A204.1 (cell line): ENCODE data around the gene ASPHD1.
"Not testable (repeated sequence)": the region's sequence is repeated elsewhere in the genome, so short reads cannot be mapped to it uniquely, and the experiment has no call there.

Source experiments
- FAIRE-seq: peaks from 2 replicates; lab custom pipeline; 2012; peaks lifted over from hg19 to GRCh38; lab: Jason Lieb, UNC

The ASPHD1 gene, protein sequence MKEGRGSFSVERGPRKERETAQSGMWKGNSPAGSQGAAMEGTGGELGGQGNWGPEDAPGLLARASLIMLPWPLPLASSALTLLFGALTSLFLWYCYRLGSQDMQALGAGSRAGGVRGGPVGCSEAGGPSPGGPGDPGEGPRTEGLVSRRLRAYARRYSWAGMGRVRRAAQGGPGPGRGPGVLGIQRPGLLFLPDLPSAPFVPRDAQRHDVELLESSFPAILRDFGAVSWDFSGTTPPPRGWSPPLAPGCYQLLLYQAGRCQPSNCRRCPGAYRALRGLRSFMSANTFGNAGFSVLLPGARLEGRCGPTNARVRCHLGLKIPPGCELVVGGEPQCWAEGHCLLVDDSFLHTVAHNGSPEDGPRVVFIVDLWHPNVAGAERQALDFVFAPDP

DNA sequence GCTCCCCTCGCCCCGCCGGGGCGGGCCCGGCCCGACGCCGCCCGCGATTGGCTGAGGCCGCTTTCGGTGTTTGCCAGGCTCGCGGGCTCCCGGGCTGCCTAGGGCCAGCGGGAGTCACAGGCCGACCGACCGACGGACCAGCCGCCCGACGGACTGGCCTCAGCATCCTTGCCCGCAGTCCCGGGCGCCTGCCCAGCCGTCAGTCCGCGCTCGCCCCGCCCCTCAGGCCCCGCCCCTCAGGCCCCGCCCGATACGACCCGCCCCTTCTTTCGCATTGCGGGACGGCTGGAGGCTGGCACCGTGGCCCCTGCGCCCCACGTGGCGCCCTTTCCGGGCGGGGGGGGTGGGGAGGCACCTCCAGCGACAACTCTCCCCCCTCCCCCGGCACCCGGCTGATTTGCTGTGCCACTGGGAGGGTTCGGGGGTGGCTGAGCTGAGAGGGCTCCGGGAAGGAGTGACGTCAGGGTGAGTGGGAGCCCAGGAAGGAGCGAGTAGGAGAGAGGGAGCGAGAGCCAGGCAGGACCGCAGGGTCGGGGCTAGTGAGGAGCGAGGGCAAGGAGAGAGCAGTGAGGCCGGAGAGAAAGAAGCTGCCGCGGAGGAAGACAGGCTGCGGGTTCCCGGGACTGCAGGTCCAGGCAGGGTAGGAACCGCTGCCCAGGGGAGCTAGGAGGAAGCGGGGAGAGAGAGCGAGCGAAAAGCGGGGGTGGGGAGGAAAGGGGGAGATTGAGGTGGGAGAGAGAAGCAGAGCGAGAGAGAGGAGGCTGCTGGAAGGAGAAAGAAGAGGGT is at the start of gene ASPHD1:
TSS of gene ASPHD1 (plus strand) at position 387 of the 786 bp plus-strand sequence. CDS start 484 bp downstream, outside the sequence.
- no peak for FAIRE-seq

GRCh38 chr16:29850998-29851397 is 49.3 kb upstream of the ASPHD1 start:
- FAIRE-seq: no peak

DNA sequence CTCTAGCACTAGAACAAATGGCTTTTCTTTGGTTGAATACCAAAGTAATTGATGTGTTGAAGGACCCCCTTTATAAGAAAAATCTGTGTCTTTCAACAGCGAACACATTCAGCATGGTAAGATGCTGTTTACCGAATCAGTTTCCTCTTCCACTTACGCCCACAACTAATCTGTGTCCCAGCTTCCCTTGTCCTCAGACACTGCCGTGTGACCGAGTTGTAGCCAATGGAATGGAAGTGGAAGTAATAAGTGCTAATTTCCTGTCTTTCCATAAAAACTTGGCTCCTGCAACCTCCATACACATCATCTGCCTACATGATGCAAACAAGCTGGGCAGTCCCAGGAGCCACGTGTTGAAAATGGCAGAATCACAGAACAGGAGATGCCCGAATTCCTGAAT is 47.6 kb upstream of the ASPHD1 start:
- no peak for FAIRE-seq

DNA sequence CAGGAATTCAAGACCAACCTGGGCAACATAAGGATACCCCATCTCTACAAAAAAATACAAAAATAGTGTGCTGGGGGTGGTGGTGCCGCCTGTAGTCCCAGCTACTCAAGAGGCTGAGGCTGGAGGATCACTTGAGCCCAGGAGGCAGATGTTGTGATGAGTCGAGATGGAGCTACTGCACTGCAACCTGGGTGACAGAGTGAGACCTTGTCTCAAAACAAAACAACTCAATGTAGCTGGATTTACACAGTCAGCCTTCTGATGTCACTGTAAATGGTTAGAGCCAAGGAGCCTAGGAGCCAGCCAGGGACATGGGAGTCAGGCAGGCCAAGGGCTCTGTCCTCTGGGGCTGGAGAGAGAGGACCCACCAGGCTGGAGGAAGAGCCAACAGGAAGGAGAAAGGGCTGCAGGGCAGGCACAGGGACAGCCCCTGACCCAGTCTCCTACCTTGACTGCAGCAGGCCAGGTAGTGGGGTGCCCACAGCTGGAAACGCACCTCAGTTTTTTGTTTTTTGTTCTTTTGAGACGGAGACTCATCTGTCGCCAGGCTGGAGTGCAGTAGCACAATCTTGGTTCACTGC is 45.7 kb upstream of the ASPHD1 start:
- FAIRE-seq: no peak

DNA sequence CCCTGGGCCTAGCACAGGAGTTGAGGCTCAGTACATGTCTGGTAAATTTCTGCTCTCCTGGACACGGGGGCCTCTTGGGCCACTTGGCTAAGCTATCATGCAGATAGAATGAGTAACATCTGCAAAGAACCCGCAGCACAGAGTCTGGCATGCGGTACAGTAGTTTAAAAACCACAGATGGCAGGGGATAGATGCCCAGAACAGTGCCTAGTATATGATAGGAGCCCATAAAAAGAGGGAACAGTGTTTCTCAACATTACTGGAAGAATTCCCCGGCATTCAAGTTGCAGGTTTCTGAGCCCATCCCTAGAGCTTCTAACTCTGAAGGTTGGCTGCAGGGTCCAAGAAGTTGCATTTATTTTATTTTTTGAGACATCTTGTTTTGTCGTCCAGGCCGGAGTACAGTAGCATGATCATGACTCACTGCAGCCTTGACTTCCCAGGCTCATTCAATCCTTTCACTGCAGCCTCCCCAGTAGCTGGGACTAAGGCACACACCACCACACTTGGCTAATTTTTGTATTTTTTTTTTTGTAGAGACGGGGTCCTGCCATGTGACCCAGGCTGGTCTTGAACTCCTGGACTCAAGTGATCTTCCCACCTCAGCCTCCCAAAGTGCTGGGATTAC is 43.0 kb upstream of the ASPHD1 start:
- FAIRE-seq: no peak

DNA sequence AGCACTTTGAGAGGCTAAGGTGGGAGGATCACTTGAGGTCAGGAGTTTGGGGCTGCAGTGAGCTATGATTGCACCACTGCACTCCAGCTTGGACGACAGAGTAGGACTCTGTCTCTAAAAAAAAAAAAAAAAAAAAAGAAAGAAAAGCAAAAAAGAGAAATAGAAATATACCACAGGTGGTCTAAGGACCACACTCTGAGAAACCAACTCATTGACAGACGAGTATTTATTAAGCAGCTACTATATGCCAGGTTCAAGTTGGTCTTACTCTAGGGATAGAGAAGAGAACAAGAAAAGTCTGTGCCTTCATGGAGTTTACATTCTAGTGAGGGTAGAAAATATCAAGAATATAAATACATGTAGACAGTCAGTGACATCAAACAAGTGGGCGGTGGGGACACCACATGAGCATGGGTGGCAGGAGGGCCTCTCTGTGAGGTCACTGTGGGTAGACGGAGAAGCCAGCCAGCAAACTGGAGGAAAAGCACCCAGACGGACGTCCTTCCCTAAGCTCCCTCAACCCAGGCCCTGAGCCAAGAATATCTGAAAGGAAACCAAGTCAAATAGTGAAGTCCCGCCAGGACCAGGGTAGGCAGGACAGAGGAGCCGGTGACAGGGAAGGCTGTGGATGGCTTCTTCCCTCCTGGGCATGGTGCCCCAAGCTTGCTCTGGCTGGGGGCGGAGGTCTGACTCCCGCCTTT is 42.0 kb upstream of the ASPHD1 start:
- no peak for FAIRE-seq

DNA sequence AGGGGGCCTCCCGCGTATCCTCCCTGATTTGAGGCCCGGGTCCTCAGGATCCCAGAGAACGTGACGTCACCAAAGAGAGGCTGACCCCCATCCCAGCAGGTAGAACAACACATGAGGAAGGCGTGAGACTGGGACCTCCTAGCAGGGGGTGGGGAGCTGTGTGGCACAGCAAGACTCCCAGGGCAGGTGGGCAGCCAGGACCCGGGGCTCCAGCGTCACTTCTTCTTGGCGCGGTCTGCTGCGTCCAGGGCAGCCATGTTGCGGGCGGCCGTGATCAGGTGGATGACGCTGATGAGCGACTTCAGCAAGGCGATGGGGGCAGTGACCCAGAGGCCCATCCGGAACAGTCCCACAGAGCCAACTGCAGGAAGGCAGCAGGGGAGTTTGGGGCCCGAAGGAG is 41.3 kb upstream of the ASPHD1 start:
- no peak for FAIRE-seq

DNA sequence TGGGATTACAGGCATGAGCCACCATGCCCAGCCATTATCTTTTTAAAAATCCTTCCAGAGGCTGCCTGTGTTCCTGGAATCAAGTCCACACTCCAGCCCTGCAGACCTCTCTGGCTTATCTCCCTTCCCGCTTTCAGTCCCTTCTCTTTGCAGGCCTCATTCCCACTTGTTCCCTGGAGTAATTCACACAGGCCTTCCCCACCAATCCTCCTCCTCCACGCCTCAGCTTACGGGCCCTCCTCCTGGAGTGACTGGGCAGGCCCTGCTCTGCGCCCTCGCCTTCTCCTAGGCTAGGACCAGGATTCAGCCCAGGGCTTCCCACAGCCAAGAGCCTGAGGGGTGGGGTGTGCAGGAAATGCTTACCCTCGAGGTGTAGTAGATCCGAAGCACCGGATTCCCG is 40.1 kb upstream of the ASPHD1 start:
- no peak for FAIRE-seq

DNA sequence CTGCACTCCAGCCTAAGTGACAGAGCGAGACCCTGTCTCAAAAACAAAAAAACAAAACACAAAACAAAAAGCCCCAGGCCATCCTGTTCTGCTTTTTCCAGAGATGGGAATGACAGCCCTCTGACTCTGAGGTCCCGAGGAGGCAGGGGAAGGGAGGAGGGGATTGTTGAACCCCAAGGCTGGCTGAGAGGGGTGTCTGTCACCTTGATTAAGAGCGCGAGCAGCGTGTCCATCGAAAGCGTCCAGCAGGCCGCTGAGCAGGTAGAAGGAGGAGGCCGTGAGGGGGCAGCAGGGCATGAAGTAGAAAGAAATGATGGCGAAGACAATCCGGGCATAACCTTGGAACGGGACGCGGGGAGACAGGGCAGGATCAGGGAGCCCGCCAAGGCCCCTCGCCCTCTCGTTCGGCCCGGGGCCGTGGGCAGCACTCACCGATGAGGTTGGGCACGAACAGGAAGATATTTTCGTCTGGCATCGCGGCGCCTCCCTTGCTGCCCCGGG is 37.9 kb upstream of the ASPHD1 start:
- FAIRE-seq: no peak

DNA sequence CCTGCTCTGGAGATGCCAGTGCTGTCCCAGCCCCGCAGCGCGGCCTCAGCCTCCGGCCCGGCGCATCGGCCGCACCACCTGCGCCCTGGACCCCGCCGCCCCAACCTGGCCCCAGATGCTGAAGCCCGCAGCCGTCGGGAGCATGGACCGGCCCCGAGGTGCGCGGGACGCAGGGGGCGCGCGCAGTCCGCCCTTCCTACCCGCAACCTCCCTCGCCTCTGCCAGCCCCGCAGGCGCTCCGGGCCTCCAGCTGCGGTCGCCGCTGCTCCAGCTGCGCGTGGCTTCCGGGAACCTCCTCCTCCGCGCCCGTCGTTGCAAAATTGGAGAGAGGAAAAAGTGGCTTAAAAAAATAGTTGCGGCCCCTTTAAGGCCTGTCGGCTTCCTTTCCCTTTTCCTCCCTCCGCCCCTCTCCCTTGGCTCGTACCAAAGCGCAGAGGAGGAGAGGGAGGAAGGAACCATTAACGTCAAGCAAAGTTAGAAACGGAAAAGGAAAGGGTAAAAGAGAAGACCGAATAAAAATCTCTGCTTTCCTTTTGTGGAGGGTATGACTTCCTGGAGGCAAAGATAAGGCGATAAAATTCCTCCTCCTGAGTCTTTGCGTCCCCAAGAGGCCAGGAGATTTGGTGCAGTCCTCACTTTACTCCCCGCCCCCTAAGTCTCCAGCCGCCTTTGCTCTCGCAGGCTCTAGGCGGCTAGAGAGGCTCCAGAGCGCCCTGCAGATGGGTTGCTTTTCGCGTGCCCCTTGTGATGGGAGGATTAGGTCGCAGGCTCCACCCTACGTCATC is 37.2 kb upstream of the ASPHD1 start, which contains the start of gene CDIPT:
TSS of gene CDIPT (minus strand) at position 343 of the 785 bp plus-strand sequence. CDS start 369 bp downstream, outside the sequence.
- FAIRE-seq: peak; percentile 84

- FAIRE-seq: no peak
These were observed 36.7 kb upstream of the ASPHD1 start for GRCh38 chr16:29863669-29863984.

DNA sequence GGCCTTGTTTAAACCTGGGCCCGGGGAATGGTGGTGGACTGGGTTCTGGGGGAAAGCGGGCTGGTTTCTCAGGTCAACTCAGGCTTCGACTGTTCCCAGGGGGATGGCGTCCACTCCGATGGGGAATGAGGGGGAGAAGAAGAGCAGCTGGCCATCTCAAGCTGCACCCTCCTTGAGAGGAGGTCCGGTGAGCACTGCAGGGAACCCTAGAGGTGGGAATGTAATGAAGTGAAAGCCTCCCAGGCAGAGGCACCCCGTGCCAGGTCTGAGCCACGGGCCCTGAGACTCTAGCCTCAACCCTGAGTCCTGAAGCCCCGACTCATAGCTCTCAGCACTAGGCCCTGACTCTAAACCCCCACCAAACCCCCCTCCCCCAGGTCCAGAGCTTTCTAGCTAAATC is 36.1 kb upstream of the ASPHD1 start:
- no peak for FAIRE-seq

DNA sequence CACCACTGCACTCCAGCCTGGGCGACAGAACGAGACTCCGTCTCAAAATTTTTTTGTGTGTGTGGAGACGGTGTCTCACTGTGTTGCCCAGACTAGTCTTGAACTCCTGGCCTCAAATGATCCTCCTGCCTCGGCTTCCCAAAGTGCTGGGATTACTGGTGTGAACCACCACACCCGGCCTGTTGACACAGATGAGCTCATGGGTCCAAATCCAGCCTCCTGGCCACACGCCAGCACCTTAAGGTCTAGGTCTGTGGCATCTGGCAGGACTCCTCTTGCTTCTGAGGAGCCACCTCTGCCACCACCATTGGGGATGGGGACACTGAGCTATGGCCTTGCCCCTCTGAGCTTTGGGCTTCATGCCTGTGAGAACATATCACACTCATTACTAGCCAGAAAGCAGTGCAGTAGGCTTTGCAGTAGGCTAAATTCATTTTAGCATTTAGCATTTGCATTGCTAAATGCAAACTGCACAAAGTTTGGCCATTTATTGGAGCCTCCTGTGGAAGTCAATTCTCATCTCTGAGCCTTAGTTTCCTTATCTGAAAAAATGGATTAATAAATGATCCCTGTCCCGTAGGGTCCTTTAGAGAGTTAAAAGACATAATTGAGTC is 31.8 kb upstream of the ASPHD1 start:
- no peak for FAIRE-seq

DNA sequence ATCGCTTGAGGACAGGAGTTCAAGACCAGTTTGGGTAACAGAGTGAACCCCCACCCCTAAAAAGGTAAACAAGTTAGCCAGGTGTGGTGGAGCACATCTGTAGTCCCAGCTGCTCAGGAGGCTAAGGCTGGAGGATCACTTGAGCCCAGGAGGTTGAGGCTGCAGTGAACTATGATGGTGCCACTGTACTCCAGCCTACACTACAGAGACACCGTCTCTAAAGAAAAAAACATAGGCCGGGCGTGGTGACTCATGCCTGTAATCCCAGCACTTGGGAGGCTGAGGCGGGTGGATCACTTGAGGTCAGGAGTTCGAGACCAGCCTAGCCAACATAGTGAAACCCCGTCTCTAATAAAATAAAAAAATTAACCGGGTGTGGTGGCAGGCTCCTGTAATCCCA is 31.2 kb upstream of the ASPHD1 start:
- FAIRE-seq: not testable (repeated sequence)

GRCh38 chr16:29871822-29872546 is 28.3 kb upstream of the ASPHD1 start:
- no peak for FAIRE-seq

DNA sequence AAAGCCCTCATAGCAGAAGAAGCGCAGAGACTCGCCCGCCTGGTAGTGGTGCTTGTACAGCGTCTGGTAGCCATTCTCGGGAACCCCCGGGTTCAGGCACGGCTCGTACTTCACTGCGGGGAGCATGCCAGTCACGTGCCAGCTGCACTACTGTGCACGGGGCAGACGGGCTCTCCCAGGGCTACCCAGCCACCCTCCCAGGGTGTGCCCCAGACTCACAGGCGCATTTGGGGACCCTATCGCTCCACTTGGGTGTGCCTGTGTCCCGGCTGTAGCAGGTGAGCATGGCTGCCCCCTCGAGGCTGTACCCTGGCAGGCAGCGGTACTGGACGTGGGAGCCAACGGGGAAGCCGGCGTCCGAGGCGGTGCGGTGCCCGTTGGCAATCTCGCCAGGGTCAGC is 27.0 kb upstream of the ASPHD1 start:
- FAIRE-seq: no peak

- FAIRE-seq: no peak
These were observed 25.1 kb upstream of the ASPHD1 start for GRCh38 chr16:29875206-29875605.

GRCh38 chr16:29876217-29876593 is 24.1 kb upstream of the ASPHD1 start:
- FAIRE-seq: no peak

DNA sequence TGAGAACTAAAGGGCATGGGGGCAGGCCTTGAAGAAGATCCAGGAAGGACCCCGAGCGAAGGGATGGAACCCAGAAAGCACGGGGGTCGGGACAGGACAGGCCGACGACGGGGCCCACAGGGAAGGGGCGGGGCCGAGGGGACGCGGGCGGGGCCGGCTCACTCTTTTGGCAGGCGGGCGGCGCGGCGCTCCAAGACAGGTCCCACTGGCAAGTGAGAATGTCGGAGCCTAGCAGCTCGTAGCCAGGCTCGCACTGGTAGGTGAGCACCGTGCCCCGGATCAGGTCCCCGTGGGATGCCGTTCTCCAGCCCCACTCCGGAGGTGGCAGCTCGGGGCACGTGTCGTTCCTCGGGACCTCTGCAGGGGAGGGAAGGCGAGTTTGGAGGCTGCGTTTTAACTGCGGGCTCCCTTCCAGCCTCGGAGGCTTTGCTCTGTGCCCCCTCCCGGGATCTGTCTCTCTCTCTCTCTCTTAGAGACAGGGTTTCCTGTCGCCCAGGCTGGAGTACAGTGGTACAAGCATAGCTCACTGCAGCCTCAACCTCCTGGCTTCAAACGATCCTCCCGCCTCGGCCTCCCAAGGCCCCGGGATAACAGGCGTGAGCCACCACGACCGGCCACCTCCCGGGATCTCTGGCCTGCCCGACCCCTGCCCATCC is 23.6 kb upstream of the ASPHD1 start:
- FAIRE-seq: no peak
